ENCODE measurements around the gene CTDP1.

- TF ChIP-seq CTCF (conservative IDR thresholded peaks at IDR 0.05; ENCODE audit: low read length): no peak
- TF ChIP-seq EZH2phosphoT487 (IDR thresholded peaks at IDR 0.05; ENCODE audit: borderline replicate concordance, low read depth, low read length): no peak
Measured at GRCh38 chr18:79771446-79772107, 92.0 kb downstream of the CTDP1 start.
